Activated CD8-positive, alpha-beta T cell treated with anti-CD3 and anti-CD28 coated beads for 36 hours (primary cell): Measurements from ENCODE around the gene EPS15. TPM values are rescaled to one million over a fixed set of nuclear protein-coding genes. Genes with fewer than 3 reads are reported as not detected.

Source experiments
- ATAC-seq: fragments of 200-7000 bp; cut with Tn5 transposase; one replicate; pipeline ENCODE4 v1.10.0; 2021; ENCODE audit warnings: mild to moderate bottlenecking, moderate library complexity
- CTCF ChIA-PET: fragments of 350-600 bp; sonication (Branson Sonifier 250); formaldehyde crosslinking; loops from one replicate; lab custom pipeline; 2021; ENCODE audit warnings: antibody characterized with exemption; lab: Charles Lee
- POLR2A ChIA-PET: fragments of 350-600 bp; sonication (Branson Sonifier 250); formaldehyde crosslinking; loops from one replicate; lab custom pipeline; 2021; ENCODE audit warnings: antibody characterized with exemption; lab: Charles Lee
- DNase-seq: peaks from one replicate; pipeline ENCODE4 v3.0.0-alpha.2; 2020
- H3K27ac Mint-ChIP-seq: one replicate; pipeline ENCODE4 v1.8.0; 2021; ENCODE audit warnings: mild to moderate bottlenecking, mixed read lengths
- H3K27me3 Mint-ChIP-seq: one replicate; pipeline ENCODE4 v1.8.0; 2021; ENCODE audit warnings: mixed read lengths
- H3K36me3 Mint-ChIP-seq: one replicate; pipeline ENCODE4 v1.8.0; 2021; ENCODE audit warnings: low read depth, mixed read lengths
- H3K4me1 Mint-ChIP-seq: one replicate; pipeline ENCODE4 v1.8.0; 2021; ENCODE audit warnings: low read depth, mixed read lengths
- H3K4me3 Mint-ChIP-seq: one replicate; pipeline ENCODE4 v1.8.0; 2021; ENCODE audit warnings: mild to moderate bottlenecking, moderate library complexity, mixed read lengths
- H3K9me3 Mint-ChIP-seq: one replicate; pipeline ENCODE4 v1.8.0; 2021; ENCODE audit warnings: mixed read lengths
- CTCF ChIP-seq: fragments of 200-600 bp; IDR thresholded peaks from one replicate; pipeline ENCODE4 v1.8.0; 2022; ENCODE audit warnings: antibody characterized with exemption, mild to moderate bottlenecking
- intact Hi-C: fragments of 100-400 bp; cut with micrococcal nuclease; formaldehyde crosslinking; loops from one replicate; pipeline ENCODE4 v1.10.0; 2022
- total RNA-seq, 2 experiments: library from RNA; stranded (reverse); gene quantifications; one replicate each; pipeline ENCODE4 v1.2.3, GENCODE V29; 2021

EPS15 gene
- total RNA-seq, 2 experiments from 2014 or later = 56.6 to 63.6 TPM

- no peak for TF ChIP-seq CTCF
- no peak for ATAC-seq
- intact Hi-C loops = no loop called here
Observed at GRCh38 chr1:51435878-51436277, 83.2 kb downstream of the EPS15 start.

GRCh38 chr1:51433972-51434510, 85.0 kb downstream of the EPS15 start:
- no peak overlapping the region for H3K4me3 Mint-ChIP-seq
- POLR2A ChIA-PET = no interaction called here
- H3K4me1 Mint-ChIP-seq = peaks cover 27% of the 10 kb centered on the region
- no peaks in the 10 kb centered on the region for H3K9me3 Mint-ChIP-seq
- H3K27me3 Mint-ChIP-seq = no peaks in the 10 kb centered on the region
- CTCF ChIA-PET = no interaction called here
- ATAC-seq (no peak), DNase-seq (no peak)
- intact Hi-C loops = no loop called here
- H3K27ac Mint-ChIP-seq = peak overlapping the region; percentile 79
- H3K36me3 Mint-ChIP-seq = peaks cover 37% of the 10 kb centered on the region
- TF ChIP-seq CTCF = no peak

More at GRCh38 chr1:51435878-51436277, 83.2 kb downstream of the EPS15 start:
- ChIA-PET CTCF (interaction anchor here (0.9 to 2.0 kb wide), 3 partner anchors 10 to 333 kb away, joined by 3 to 7 read pairs (median 3); no protein-coding TSS in a partner anchor), POLR2A (interaction anchor here (1.1 kb wide), 1 partner anchor 11 kb away, joined by 3 read pairs; no protein-coding TSS in a partner anchor)
- no peaks in the 10 kb centered on the region for H3K9me3 Mint-ChIP-seq
- peaks cover 24% of the 10 kb centered on the region for H3K4me1 Mint-ChIP-seq
- H3K4me3 Mint-ChIP-seq = no peak overlapping the region
- peaks cover 30% of the 10 kb centered on the region for H3K36me3 Mint-ChIP-seq
- H3K27me3 Mint-ChIP-seq = no peaks in the 10 kb centered on the region
- DNase-seq = no peak
- peak overlapping the region; percentile 0 for H3K27ac Mint-ChIP-seq

- peak; percentile 24 for ATAC-seq
- ChIA-PET CTCF (interaction anchor here (1.2 kb wide), 1 partner anchor 9 kb away, joined by 3 read pairs; no protein-coding TSS in a partner anchor), POLR2A (no interaction called here)
- no peaks in the 10 kb centered on the region for H3K27me3 Mint-ChIP-seq
- H3K36me3 Mint-ChIP-seq = peaks cover 38% of the 10 kb centered on the region
- peaks cover 21% of the 10 kb centered on the region for H3K4me1 Mint-ChIP-seq
- intact Hi-C loops = no loop called here
- peak overlapping the region; percentile 79 for H3K27ac Mint-ChIP-seq
- TF ChIP-seq CTCF = no peak
- H3K9me3 Mint-ChIP-seq = no peaks in the 10 kb centered on the region
- DNase-seq = no peak
- H3K4me3 Mint-ChIP-seq = no peak overlapping the region
Observed at GRCh38 chr1:51433269-51433971, 85.6 kb downstream of the EPS15 start.

GRCh38 chr1:51432146-51432545, 86.9 kb downstream of the EPS15 start:
- H3K27ac Mint-ChIP-seq = no peak overlapping the region
- H3K36me3 Mint-ChIP-seq = peaks cover 50% of the 10 kb centered on the region
- H3K4me3 Mint-ChIP-seq = no peak overlapping the region
- peaks cover 21% of the 10 kb centered on the region for H3K4me1 Mint-ChIP-seq
- ATAC-seq (no peak), DNase-seq (no peak)
- CTCF ChIA-PET = interaction anchor here (1.5 kb wide), 1 partner anchor 135 kb away, joined by 6 read pairs; no protein-coding TSS in a partner anchor
- H3K9me3 Mint-ChIP-seq = peaks cover 4% of the 10 kb centered on the region
- H3K27me3 Mint-ChIP-seq = no peaks in the 10 kb centered on the region
- intact Hi-C loops = no loop called here
- TF ChIP-seq CTCF = no peak
- POLR2A ChIA-PET = no interaction called here

- no peak for TF ChIP-seq CTCF
- H3K27ac Mint-ChIP-seq = no peak overlapping the region
- intact Hi-C loops = no loop called here
- H3K27me3 Mint-ChIP-seq = no peaks in the 10 kb centered on the region
- CTCF ChIA-PET = no interaction called here
- H3K36me3 Mint-ChIP-seq = peaks cover 36% of the 10 kb centered on the region
- ATAC-seq (no peak), DNase-seq (no peak)
- no peak overlapping the region for H3K4me3 Mint-ChIP-seq
- POLR2A ChIA-PET = interaction anchor here (0.8 kb wide), 1 partner anchor 10 kb away, joined by 3 read pairs; no protein-coding TSS in a partner anchor
- H3K4me1 Mint-ChIP-seq = peaks cover 11% of the 10 kb centered on the region
- H3K9me3 Mint-ChIP-seq = peaks cover 4% of the 10 kb centered on the region
Observed at GRCh38 chr1:51427438-51427837, 91.6 kb downstream of the EPS15 start.
